Fibroblast of gingiva (primary cell): ENCODE results near the gene MEIOB.
"Not testable (repeated sequence)": the region's sequence is repeated elsewhere in the genome, so short reads cannot be mapped to it uniquely, and the experiment has no call there.

Experiments used
- DNase-seq: peaks from one replicate; pipeline ENCODE4 v3.0.0-alpha.2; 2011; ENCODE audit warnings: low read depth

Gene MEIOB

GRCh38 chr16:1907226-1907860 lies 35.4 kb upstream of the MEIOB start:
- DNase-seq = no peak

GRCh38 chr16:1906846-1907165 lies 34.8 kb upstream of the MEIOB start:
- no peak for DNase-seq

- DNase-seq = no peak
Observed at GRCh38 chr16:1906055-1906845, 34.3 kb upstream of the MEIOB start.

GRCh38 chr16:1903845-1904840 lies 32.2 kb upstream of the MEIOB start:
- DNase-seq = no peak

- no peak for DNase-seq
Observed at GRCh38 chr16:1903220-1903574, 31.2 kb upstream of the MEIOB start.

- DNase-seq = no peak
Observed at GRCh38 chr16:1902547-1903219, 30.7 kb upstream of the MEIOB start.

GRCh38 chr16:1900452-1900774 lies 28.4 kb upstream of the MEIOB start:
- no peak for DNase-seq

- no peak for DNase-seq
Observed at GRCh38 chr16:1899641-1900451, 27.9 kb upstream of the MEIOB start.

GRCh38 chr16:1897692-1898091 lies 25.7 kb upstream of the MEIOB start:
- DNase-seq = not testable (repeated sequence)

- DNase-seq = no peak
Observed at GRCh38 chr16:1895949-1896675, 24.1 kb upstream of the MEIOB start.

GRCh38 chr16:1895068-1895467 lies 23.1 kb upstream of the MEIOB start:
- no peak for DNase-seq

- no peak for DNase-seq
Observed at GRCh38 chr16:1890708-1891050, 18.7 kb upstream of the MEIOB start.

- no peak for DNase-seq
Observed at GRCh38 chr16:1890024-1890707, 18.2 kb upstream of the MEIOB start.

- DNase-seq = no peak
Observed at GRCh38 chr16:1887711-1888354, 15.9 kb upstream of the MEIOB start.

- no peak for DNase-seq
Observed at GRCh38 chr16:1884889-1885288, 12.9 kb upstream of the MEIOB start.

GRCh38 chr16:1884155-1884760 lies 12.3 kb upstream of the MEIOB start:
- no peak for DNase-seq

GRCh38 chr16:1881172-1881571 lies 9.2 kb upstream of the MEIOB start:
- not testable (repeated sequence) for DNase-seq

- no peak for DNase-seq
Observed at GRCh38 chr16:1879477-1879876, 7.5 kb upstream of the MEIOB start.

GRCh38 chr16:1878256-1878655 lies 6.3 kb upstream of the MEIOB start:
- no peak for DNase-seq
